Esophagus squamous epithelium (tissue), 4 donors: Measurements from ENCODE around the gene METTL25.

Source experiments
- CTCF ChIP-seq, 6 experiments: fragments of 450-650 bp in 4 of 6; fragments of 200-600 bp in 2 of 6; sonication (generic) in 2 of 6; IDR thresholded peaks; one replicate each; pipeline ENCODE4 v1.5.1; 2016 to 2019; ENCODE audit warnings: antibody characterized with exemption in 6 of 6, mild to moderate bottlenecking in 4 of 6, moderate library complexity in 4 of 6
- POLR2A ChIP-seq, 4 donors: fragments of 450-650 bp; IDR thresholded peaks; one replicate each; pipeline ENCODE4 v1.6.1; 2017; ENCODE audit warnings: antibody characterized with exemption in 4 of 4, mild to moderate bottlenecking in 4 of 4, moderate library complexity in 3 of 4

DNA sequence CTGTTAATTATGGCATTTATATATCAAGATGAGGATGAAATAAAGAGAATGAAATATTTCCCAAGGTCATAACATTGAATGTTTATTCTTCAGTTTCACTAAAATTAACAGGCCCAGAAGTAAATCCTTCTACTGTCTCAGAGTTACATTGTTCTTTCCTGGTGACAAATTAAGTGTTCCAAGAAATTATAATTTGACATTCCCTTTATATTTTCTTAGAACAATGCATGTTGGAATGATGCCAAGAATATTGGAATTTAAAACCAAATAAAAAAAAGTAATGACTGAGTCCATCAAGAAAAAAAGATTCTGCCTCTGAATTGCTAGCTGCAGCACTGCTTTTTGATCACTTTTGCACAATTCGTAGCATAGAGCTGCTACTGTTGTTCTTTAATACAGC is 152.1 kb downstream of the METTL25 start:
- TF ChIP-seq CTCF (IDR thresholded peaks at IDR 0.05) (no peak), POLR2A (IDR thresholded peaks at IDR 0.05) (no peak)
